Choroid plexus epithelial cell (primary cell): Measurements from ENCODE around the gene PLK2.

Experiments
- DNase-seq: peaks from one replicate; pipeline ENCODE4 v3.0.0-alpha.2; 2010; ENCODE audit warnings: low read depth
- H3K4me3 ChIP-seq: 2 replicates; pipeline ENCODE4 v1.5.1; 2011; ENCODE audit warnings: low read depth, mild to moderate bottlenecking, control low read depth, low read length, moderate library complexity
- CTCF ChIP-seq: conservative IDR thresholded peaks from 2 replicates; pipeline ENCODE4 v1.5.1; 2011; ENCODE audit warnings: low read depth, mild to moderate bottlenecking, control low read depth, inconsistent platforms, low read length, moderate library complexity

Gene PLK2

GRCh38 chr5:58456026-58456425 is 3.9 kb downstream of the PLK2 start:
- DNase-seq: no peak
- H3K4me3 ChIP-seq: peak overlapping the region; percentile 85
- no peak for TF ChIP-seq CTCF

GRCh38 chr5:58455480-58455879 is 4.4 kb downstream of the PLK2 start:
- no peak for DNase-seq
- H3K4me3 ChIP-seq: peak overlapping the region; percentile 85
- TF ChIP-seq CTCF: no peak

DNA sequence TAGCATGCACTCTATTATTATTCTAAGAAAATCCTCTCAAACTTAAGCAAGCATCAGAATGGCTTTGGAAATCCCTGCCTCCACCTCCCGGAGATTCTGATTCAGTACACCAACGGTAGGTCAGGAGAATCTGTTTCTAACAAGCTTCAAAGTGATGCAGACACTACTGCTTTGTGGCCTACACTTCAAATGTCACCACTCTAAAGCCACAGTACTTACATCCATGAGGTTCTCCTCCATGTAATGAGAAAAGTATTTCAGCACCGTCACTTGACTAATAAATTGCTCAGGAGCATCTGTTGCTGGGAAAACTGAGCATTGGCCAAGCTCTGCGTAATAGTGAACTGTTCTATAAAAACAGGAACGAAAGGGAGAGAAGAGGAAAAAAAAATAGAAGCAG is 4.8 kb downstream of the PLK2 start:
- no peak for DNase-seq
- H3K4me3 ChIP-seq: peak overlapping the region; percentile 85
- TF ChIP-seq CTCF: no peak

GRCh38 chr5:58454025-58454424 is 5.9 kb downstream of the PLK2 start:
- DNase-seq: no peak
- no peak for TF ChIP-seq CTCF
- H3K4me3 ChIP-seq: peak overlapping the region; percentile 85

DNA sequence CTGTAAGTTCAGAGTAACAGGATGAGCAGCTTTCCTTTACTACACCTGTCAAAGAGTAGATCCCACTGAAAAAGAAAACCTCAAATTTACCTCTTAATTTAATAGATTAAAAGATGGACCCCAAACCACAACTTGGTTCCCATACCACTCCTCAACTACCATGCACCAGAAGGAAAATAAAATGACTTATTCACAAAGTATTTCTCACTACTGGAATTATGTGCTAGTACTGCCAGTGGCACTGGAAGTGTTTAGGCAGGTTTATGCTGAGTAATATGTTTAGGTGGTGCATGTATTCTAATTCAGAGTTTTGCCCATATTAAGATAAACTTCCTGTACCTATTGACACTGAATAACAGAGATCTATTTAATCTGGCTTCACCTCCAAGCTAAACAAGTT is 6.6 kb downstream of the PLK2 start:
- no peak for TF ChIP-seq CTCF
- DNase-seq: no peak
- H3K4me3 ChIP-seq: no peak overlapping the region

DNA sequence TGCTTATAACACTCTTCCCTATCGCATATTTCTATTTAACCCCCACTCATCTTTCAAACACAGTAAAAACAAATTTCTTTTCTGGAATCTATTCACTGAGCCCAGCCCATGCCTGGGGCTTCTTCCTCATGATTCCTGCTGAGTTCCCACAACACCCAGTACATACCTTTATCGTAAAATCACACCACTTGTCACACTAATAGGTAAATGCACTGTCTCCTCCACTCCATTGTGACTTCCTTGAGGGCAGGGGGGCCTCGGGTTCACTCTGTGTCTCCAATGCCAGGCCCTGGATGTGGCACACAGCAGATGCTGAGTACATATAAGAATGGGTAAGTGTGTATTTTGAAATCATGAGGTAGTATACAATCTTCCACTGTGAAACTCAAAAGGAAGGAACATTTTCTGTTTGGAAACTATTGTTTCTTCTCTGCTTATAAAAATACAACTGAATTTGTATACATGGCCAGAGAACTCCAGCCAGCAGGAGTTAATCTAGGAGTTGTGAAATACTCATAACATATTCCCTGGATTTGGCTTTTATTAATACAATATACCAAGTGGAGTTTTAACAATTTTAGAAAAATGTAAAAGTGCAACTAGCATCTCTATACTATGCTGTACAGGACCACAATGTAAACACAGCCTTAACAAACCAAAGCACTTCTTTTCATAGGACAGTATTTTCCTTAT is 7.2 kb downstream of the PLK2 start:
- no peak for TF ChIP-seq CTCF
- no peak overlapping the region for H3K4me3 ChIP-seq
- peak; percentile 55 for DNase-seq
